ENCODE data around the gene NELL1.

- TF ChIP-seq REST (IDR thresholded peaks at IDR 0.05; ENCODE audit: insufficient replicate concordance, low read depth) (no peak), CTCF (IDR thresholded peaks at IDR 0.05; ENCODE audit: insufficient read depth, low read length) (no peak), GABPA (IDR thresholded peaks at IDR 0.05; ENCODE audit: low read depth) (no peak), POLR2AphosphoS5 (IDR thresholded peaks at IDR 0.05; ENCODE audit: low read depth) (no peak)
Measured at GRCh38 chr11:21018248-21018647, 348.9 kb downstream of the NELL1 start.
